ENCODE data around the gene SLC12A4.
"Not testable (repeated sequence)": the region's sequence is repeated elsewhere in the genome, so short reads cannot be mapped to it uniquely, and the experiment has no call there.

The SLC12A4 gene

GRCh38 chr16:67987460-67988160, 19.2 kb upstream of the SLC12A4 start:
- DNase-seq, result no peak

DNA sequence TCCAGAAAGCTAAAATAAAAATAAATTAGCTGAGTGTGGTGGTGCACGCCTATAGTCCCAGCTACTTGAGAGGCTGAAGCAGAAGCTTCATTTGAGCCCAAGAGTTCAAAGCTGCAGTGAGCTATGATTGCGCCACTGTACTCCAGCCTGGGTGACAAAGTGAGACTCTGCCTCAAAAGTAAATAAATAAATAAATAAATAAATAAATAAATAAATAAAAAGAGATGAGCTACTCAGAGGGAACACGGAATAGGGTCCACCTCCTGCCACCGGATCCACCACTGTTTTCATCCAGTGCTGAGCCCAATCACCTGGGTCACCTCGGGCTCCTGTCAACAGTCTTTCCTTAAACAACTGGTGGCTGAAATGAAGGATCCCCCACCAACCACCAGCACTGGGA, 18.5 kb upstream of the SLC12A4 start:
- no peak for DNase-seq

DNA sequence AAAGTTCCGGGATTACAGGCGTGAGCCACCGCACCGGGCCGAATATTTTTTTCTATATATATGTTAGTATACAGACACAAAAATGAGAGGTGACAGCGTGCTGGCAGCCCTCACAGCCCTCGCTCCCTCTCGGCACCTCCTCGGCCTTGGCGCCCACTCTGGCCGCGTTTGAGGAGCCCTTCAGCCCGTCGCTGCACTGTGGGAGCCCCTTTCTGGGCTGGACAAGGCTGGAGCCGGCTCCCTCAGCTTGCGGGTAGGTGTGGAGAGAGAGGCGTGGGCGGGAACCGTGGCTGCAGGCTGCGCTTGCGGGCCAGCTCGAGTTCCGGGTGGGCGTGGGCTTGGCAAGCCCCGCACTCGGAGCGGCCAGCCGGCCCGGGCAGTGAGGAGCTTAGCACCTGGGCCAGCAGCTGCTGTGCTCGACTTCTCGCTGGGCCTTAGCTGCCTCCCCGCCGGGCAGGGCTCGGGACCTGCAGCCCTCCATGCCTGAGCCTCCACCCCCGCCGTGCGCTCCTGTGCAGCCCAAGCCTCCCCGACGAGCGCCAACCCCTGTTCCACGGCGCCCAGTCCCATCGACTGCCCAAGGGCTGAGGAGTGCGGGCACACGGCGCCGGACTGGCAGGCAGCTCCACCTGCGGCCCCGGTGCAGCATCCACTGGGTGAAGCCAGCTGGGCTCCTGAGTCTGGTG, 13.7 kb upstream of the SLC12A4 start:
- DNase-seq, result no peak

DNA sequence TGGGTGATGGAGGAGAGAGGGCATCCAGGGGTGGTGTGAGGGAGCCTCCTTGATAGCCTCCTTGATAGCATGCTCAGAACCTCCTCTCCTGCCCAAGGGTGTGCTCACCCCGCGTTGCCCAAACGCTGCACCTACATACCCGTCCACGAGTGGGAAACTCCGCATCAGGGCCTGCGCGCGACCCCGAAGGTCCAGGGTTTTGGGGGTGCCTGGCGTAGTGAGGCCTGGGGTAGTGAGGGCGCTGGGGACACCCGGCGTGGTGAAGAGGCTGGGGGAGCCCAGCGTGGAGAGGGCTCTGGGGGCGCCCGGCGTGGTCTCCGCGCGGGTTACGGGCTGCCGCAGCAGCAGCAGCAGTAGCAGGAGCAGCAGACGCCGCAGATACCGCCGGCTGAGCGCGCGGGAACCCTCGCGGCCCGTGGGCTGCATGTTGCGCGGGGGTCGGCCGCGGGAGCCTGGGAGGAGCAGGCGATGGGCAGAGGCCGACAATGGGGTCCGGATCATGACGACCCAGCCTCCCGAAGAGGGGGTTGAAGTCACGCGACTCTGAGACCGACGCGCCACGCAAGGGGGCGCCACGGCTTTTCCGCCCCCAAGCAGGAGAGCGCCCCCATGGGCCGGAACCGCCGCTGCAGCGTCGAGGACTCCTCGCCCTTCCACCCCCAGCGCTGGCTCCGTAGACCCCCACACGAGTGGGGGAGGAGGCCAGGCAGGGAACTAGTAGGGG, 11.7 kb upstream of the SLC12A4 start, which contains the start of gene DPEP3:
TSS of gene DPEP3 (minus strand) at position 545 of the 724 bp plus-strand sequence. CDS start at position 426, 119 bp downstream.
- no peak for DNase-seq

- no peak for DNase-seq
These were observed 9.2 kb upstream of the SLC12A4 start for GRCh38 chr16:67977469-67978227.

GRCh38 chr16:67977005-67977404, 8.6 kb upstream of the SLC12A4 start:
- no peak for DNase-seq

- DNase-seq, result no peak
These were observed 7.8 kb upstream of the SLC12A4 start for GRCh38 chr16:67976205-67976604.

GRCh38 chr16:67975321-67976105, 7.1 kb upstream of the SLC12A4 start:
- DNase-seq, result no peak

GRCh38 chr16:67972285-67972684, 3.8 kb upstream of the SLC12A4 start:
- DNase-seq, result not testable (repeated sequence)

GRCh38 chr16:67971111-67971510, 2.7 kb upstream of the SLC12A4 start:
- DNase-seq, result no peak

DNA sequence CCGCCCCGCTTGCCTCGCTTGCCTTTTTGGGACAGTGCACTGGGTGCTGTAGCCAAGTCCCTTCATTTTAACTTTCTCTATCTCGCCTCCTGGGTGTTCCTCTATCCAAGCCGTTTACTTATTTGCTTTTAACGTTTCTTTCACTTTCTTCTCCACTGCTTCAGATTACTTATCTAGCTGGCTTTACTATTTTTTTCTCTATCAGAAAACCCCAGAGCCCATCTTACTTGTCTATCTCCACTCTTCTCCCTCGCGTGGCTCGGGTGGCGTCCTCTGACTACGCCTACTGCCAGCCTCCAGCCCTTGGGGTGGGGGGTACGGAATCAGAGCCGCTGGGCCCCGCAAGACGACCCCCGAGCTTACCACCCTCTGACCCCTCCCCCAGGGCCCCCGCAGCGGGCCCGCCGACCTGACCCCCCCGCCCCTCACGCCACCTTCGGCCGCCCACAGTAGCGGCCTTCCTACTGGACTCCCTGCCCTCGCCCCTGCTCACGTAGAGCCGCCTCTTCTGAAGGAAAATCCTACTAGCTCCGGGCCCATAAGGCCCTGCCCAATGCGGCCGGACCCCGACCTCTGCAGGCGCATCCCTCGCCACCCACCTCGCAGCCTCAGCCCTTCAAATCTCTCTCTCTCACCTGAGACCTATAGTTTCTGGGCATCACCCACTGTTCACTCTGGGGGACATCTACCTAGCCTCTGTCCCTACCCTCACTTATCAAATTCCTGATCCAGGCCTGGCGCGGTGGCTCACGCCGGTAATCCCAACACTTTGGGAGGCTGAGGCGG, 1.0 kb upstream of the SLC12A4 start:
- no peak for DNase-seq

- no peak for DNase-seq
These were observed 458 bp downstream of the SLC12A4 start for GRCh38 chr16:67967958-67968399.

DNA sequence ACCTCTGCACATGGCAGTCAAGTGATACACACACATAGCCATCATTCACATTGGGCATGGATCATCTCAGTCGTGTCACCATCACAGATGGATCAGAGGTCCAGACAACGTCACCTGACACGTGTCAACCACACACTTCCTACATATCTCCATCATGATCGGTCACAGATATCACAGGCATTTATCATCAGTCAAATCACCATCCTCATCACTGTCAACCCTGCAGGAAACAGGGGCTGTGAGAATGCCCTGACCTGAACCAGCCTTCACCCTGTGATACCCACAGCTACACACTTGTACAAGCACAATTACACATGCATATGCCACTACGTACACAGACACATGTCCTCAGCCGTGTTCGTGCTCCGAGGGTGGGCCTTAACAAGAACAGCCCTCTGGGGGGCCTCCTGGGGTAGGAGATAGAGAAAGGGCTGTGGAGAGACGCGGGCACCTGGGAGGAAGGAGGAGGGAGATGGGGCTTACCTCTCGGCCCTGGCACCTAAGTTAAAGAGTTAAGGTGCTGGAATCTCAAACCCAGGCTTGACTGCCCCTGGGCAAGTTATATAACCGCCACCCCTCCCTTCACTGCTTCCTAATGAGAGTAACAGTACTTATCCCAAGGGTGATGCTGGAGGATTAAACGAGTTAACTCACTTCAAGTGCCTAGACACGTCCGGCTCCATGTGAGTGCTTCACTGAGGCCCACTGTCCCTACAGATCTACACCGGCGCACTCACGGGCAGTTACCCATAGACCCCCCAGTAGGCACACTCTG, 1.1 kb downstream of the SLC12A4 start:
- DNase-seq, result no peak

- DNase-seq, result no peak
These were observed 1.8 kb downstream of the SLC12A4 start for GRCh38 chr16:67966549-67967182.

DNA sequence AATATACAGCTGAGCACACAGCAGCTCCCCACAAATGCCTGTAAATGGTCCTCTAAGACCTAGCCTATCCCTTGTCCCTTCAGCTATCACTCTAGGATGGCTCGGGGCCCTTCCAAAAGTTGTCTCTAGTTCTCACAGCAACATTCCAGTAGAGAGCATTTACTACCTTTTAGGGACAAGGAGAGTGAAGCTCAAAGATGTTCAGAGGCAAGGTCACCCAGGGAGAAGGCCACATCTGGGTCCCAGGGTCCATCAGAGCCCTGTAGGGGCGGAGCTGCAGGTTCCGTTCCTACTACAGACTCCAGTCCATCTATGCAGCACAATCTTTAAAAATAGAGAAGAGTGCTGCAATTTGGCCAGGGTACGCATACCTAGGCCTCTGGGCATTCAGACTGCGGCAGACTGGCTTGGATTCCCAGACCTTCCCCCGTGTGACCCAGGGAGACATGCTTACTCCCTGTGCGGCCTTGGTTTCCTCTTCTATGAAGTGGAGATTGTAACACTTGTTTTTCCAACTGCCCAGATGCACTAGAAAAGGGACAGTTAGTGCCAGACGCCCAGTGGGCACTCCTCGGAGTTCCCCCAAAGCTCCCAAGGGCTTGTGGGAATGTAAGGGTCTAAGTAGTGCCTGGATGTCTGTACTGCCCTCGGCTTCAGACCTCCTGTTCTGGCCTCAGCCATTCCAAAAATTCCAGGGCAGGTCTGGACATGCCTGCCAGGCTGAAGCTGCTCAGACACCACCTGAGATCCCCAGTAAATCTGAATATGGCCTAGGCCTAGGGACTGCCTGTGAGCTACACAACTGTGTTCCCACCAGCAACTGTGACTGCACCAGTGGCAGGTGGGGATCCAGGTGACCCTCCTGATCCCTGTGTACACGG, 2.5 kb downstream of the SLC12A4 start:
- DNase-seq, result no peak

DNA sequence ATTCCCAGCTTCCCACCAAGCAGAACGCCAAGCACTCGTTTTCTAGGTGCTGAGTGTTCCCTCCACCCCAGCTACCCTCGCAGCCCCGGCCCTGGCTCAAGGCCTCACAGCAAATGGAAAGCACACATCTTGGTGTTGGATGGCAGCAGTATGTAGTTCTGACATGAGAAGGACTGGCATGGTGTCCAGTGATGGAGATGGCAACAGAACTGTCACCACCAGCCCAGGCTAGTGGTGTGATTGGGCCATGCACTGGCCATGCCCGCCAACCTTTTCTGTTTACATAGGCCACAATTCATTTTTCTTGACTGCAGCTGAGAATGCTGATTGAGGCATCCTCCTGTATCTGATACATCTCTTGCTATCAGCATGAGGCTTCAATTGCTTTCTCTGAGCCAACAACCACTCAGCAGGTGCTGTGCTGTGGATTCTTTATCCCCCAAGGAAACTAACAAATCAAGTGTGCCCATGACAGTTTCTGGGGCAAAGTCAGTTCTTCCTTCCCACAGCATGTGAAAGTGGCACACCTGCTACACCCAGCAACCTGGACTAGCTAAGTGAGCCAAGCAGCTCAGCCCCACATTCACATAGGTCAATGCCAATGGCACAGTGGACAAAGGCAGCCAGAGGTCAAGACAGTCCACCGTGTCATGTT, 3.8 kb downstream of the SLC12A4 start:
- no peak for DNase-seq

- no peak for DNase-seq
These were observed 4.6 kb downstream of the SLC12A4 start for GRCh38 chr16:67963662-67964321.

DNA sequence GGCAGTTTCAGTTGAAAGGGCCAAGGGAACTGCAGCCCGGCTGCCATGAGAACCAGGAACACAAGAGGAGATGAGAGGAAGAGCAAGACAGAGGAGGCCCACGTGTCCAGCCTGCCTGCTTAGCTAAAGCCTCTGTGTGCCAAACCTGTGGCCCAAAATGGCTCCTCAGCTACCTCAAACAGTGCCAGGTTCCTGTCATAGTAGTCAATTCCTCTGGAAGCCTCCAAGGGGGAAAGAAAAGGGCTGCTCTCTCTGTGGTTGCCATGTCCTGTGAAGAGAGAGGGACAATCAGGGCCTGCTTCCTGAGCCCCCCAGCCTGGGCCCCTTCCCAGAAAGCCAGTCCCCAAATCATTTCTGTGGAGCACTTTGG, 5.2 kb downstream of the SLC12A4 start:
- DNase-seq, result no peak
